H1 (cell line): Measurements from ENCODE around the gene SLC35D2. TPM values are rescaled to one million over a fixed set of nuclear protein-coding genes. Genes with fewer than 3 reads are reported as not detected.

Experiments
- CTCF ChIA-PET: fragments of 300-600 bp; sonication (Branson Sonifier 250); formaldehyde crosslinking; loops from one replicate; lab custom pipeline; 2021; ENCODE audit not compliant: partially characterized antibody; lab: Charles Lee
- POLR2A ChIA-PET: fragments of 300-600 bp; sonication (Branson Sonifier 250); formaldehyde crosslinking; loops from one replicate; lab custom pipeline; 2021; ENCODE audit warnings: inconsistent platforms; ENCODE audit not compliant: partially characterized antibody; lab: Charles Lee
- DNase-seq, 2 experiments: peaks; one replicate each; pipeline versions ENCODE4 v3.0.0 to v3.0.0-alpha.2; 2010 to 2022; ENCODE audit warnings: low spot score in 2 of 2, low read depth in 1 of 2, mixed read lengths in 1 of 2
- FAIRE-seq: peaks from 2 replicates; lab custom pipeline; 2011; peaks lifted over from hg19 to GRCh38; lab: Jason Lieb, UNC
- H2AFZ ChIP-seq: 2 replicates; pipeline ENCODE4 v1.8.1; 2012; ENCODE audit warnings: low read length, inconsistent platforms
- H2AK5ac ChIP-seq: 2 replicates; pipeline ENCODE4 v1.6.1; 2013; ENCODE audit warnings: low read depth, low read length
- H2BK120ac ChIP-seq: replicated peaks from 2 replicates; pipeline ENCODE3; 2013; ENCODE audit warnings: low read depth, low read length, inconsistent platforms
- H2BK12ac ChIP-seq: 2 replicates; pipeline ENCODE4 v1.6.1; 2013; ENCODE audit warnings: low read depth, low read length
- H2BK15ac ChIP-seq: 2 replicates; pipeline ENCODE4 v1.6.1; 2013; ENCODE audit warnings: low read length
- H2BK20ac ChIP-seq: 2 replicates; pipeline ENCODE4 v1.6.1; 2013; ENCODE audit warnings: low read length
- H2BK5ac ChIP-seq: 2 replicates; pipeline ENCODE4 v1.6.1; 2013; ENCODE audit warnings: low read depth, low read length
- H3K14ac ChIP-seq: 2 replicates; pipeline ENCODE4 v1.6.1; 2013; ENCODE audit warnings: inconsistent platforms; ENCODE audit not compliant: insufficient read length
- H3K18ac ChIP-seq: 2 replicates; pipeline ENCODE4 v1.6.1; 2013; ENCODE audit warnings: low read length; ENCODE audit errors: extremely low read depth
- H3K23ac ChIP-seq: 2 replicates; pipeline ENCODE4 v1.6.1; 2013; ENCODE audit warnings: inconsistent platforms; ENCODE audit not compliant: insufficient read length
- H3K23me2 ChIP-seq: 2 replicates; pipeline ENCODE4 v1.6.1; 2013; ENCODE audit warnings: low read depth, low read length
- H3K27ac ChIP-seq: 2 replicates; pipeline ENCODE4 v1.6.1; 2011; ENCODE audit warnings: low read depth, low read length, inconsistent platforms
- H3K27me3 ChIP-seq, 4 experiments: replicated peaks in 1 of 4; 1 replicate in 1 of 4; 2 replicates in 3 of 4; pipeline versions ENCODE4 v1.6.1 to v1.8.1; 2011 to 2013; ENCODE audit warnings: low read length in 3 of 4, mild to moderate bottlenecking in 3 of 4, inconsistent platforms in 2 of 4, mixed read lengths in 2 of 4, moderate library complexity in 1 of 4; ENCODE audit not compliant: control insufficient read depth in 3 of 4, insufficient read depth in 3 of 4; ENCODE audit errors: extremely low read depth in 1 of 4
- H3K36me3 ChIP-seq, 4 experiments: 2 replicates each; pipeline versions ENCODE4 v1.6.1 to v1.8.1; 2011 to 2013; ENCODE audit warnings: mild to moderate bottlenecking in 4 of 4, low read length in 3 of 4, moderate library complexity in 2 of 4, control low read depth in 1 of 4, inconsistent platforms in 1 of 4; ENCODE audit not compliant: insufficient read depth in 4 of 4, control insufficient read depth in 2 of 4
- H3K4ac ChIP-seq: replicated peaks from 2 replicates; pipeline ENCODE3; 2013; ENCODE audit warnings: low read length, low read depth, mixed read lengths, inconsistent platforms; ENCODE audit not compliant: insufficient read length
- H3K4me1 ChIP-seq, 4 experiments: replicated peaks in 1 of 4; 1 replicate in 1 of 4; 2 replicates in 3 of 4; pipeline versions ENCODE4 v1.6.1 to v1.8.1; 2011 to 2013; ENCODE audit warnings: low read length in 3 of 4, inconsistent platforms in 2 of 4, mixed read lengths in 1 of 4; ENCODE audit not compliant: insufficient read depth in 4 of 4, control insufficient read depth in 3 of 4
- H3K4me2 ChIP-seq, 2 experiments: 2 replicates each; pipeline versions ENCODE4 v1.6.1 to v1.8.1; 2011 to 2013; ENCODE audit warnings: low read depth in 2 of 2, low read length in 2 of 2, control low read depth in 1 of 2, inconsistent platforms in 1 of 2, mild to moderate bottlenecking in 1 of 2; ENCODE audit not compliant: insufficient read depth in 1 of 2
- H3K4me3 ChIP-seq, 4 experiments: fragments of 200-600, 300-600 bp in 1 of 4; sonication (generic), shearing (Covaris generic), sonication (Bioruptor Twin) in 1 of 4; 2 replicates each; pipeline versions ENCODE4 v1.5.1 to v1.8.1; 2011 to 2016; ENCODE audit warnings: low read length in 4 of 4, low read depth in 3 of 4, control low read depth in 2 of 4, inconsistent platforms in 2 of 4, mild to moderate bottlenecking in 2 of 4, mixed read lengths in 1 of 4, moderate library complexity in 1 of 4; ENCODE audit not compliant: insufficient read depth in 2 of 4; ENCODE audit errors: extremely low read depth in 1 of 4
- H3K56ac ChIP-seq: replicated peaks from 2 replicates; pipeline ENCODE3; 2013; ENCODE audit warnings: low read depth, mild to moderate bottlenecking, mixed read lengths, low read length, inconsistent platforms; ENCODE audit not compliant: insufficient read length
- H3K79me1 ChIP-seq: 2 replicates; pipeline ENCODE4 v1.6.1; 2013; ENCODE audit warnings: low read depth, low read length, control low read depth
- H3K79me2 ChIP-seq, 2 experiments: 2 replicates each; pipeline versions ENCODE4 v1.6.1 to v1.8.1; 2012 to 2013; ENCODE audit warnings: low read length in 2 of 2, mild to moderate bottlenecking in 2 of 2, inconsistent platforms in 1 of 2; ENCODE audit not compliant: insufficient read depth in 2 of 2, control insufficient read depth in 1 of 2
- H3K9ac ChIP-seq, 4 experiments: replicated peaks in 1 of 4; 1 replicate in 1 of 4; 2 replicates in 3 of 4; pipeline versions ENCODE4 v1.6.1 to v1.8.1; 2011 to 2013; ENCODE audit warnings: low read depth in 3 of 4, low read length in 3 of 4, control low read depth in 2 of 4, mild to moderate bottlenecking in 2 of 4, moderate library complexity in 2 of 4, inconsistent platforms in 1 of 4; ENCODE audit errors: extremely low read depth in 1 of 4
- H3K9me3 ChIP-seq, 2 experiments: 2 replicates each; pipeline versions ENCODE4 v1.6.1 to v1.8.1; 2012 to 2013; ENCODE audit warnings: mild to moderate bottlenecking in 2 of 2, moderate library complexity in 2 of 2, control low read depth in 1 of 2, inconsistent platforms in 1 of 2, low read depth in 1 of 2, low read length in 1 of 2, mixed read lengths in 1 of 2; ENCODE audit not compliant: insufficient read depth in 2 of 2
- H4K20me1 ChIP-seq, 2 experiments: replicated peaks in 1 of 2; 2 replicates each; pipeline versions ENCODE3 to v1.8.1; 2011 to 2013; ENCODE audit warnings: inconsistent platforms in 2 of 2, low read length in 2 of 2, mild to moderate bottlenecking in 1 of 2; ENCODE audit not compliant: insufficient read depth in 2 of 2, control insufficient read depth in 1 of 2
- H4K5ac ChIP-seq: 2 replicates; pipeline ENCODE4 v1.6.1; 2013; ENCODE audit warnings: low read length, low read depth, mixed read lengths, inconsistent platforms; ENCODE audit not compliant: insufficient read length
- H4K8ac ChIP-seq: 2 replicates; pipeline ENCODE4 v1.8.0; 2013; ENCODE audit warnings: mild to moderate bottlenecking, moderate library complexity, low read length, inconsistent platforms; ENCODE audit not compliant: insufficient read depth; ENCODE audit errors: extremely low read depth
- H4K91ac ChIP-seq: replicated peaks from 2 replicates; pipeline ENCODE3; 2013; ENCODE audit warnings: low read length, mixed read lengths, inconsistent platforms; ENCODE audit not compliant: insufficient read length
- ATF2 ChIP-seq: IDR thresholded peaks from 2 replicates; pipeline ENCODE4 v1.6.1; 2012; ENCODE audit warnings: low read length, inconsistent platforms
- EZH2 ChIP-seq: fragments of 200-600 bp; sonication (generic); IDR thresholded peaks from 2 replicates; pipeline ENCODE4 v1.7.1; 2012; ENCODE audit warnings: low read depth, mild to moderate bottlenecking, moderate library complexity, low read length, inconsistent platforms; ENCODE audit not compliant: severe bottlenecking
- GABPA ChIP-seq: IDR thresholded peaks from 2 replicates; pipeline ENCODE4 v1.6.1; 2011; ENCODE audit warnings: mild to moderate bottlenecking, low read length, moderate library complexity, borderline replicate concordance; ENCODE audit not compliant: insufficient read depth
- NRF1 ChIP-seq: IDR thresholded peaks from 2 replicates; pipeline ENCODE4 v1.6.1; 2011; ENCODE audit warnings: mild to moderate bottlenecking, low read depth, low read length, improper control_type of control experiment
- POLR2A ChIP-seq, 2 experiments: IDR thresholded peaks; 1 replicate in 1 of 2; 2 replicates in 1 of 2; pipeline ENCODE4 v1.6.1; 2011; ENCODE audit warnings: low read depth in 2 of 2, low read length in 2 of 2, mild to moderate bottlenecking in 2 of 2; ENCODE audit errors: control extremely low read depth in 1 of 2
- POU5F1 ChIP-seq: IDR thresholded peaks from 2 replicates; pipeline ENCODE4 v1.6.1; 2011; ENCODE audit warnings: low read depth, mild to moderate bottlenecking, low read length, moderate library complexity
- RNF2 ChIP-seq: fragments of 200-900, 300-1000 bp; sonication (generic); IDR thresholded peaks from 2 replicates; pipeline ENCODE4 v1.7.1; 2016; ENCODE audit warnings: borderline replicate concordance, low read depth, mild to moderate bottlenecking, antibody characterized with exemption, low read length; ENCODE audit not compliant: poor library complexity, severe bottlenecking; ENCODE audit errors: missing control alignments
- SIRT6 ChIP-seq: IDR thresholded peaks from one replicate; pipeline ENCODE4 v1.7.1; 2012; ENCODE audit warnings: low read length, inconsistent platforms
- SRF ChIP-seq: IDR thresholded peaks from 2 replicates; pipeline ENCODE4 v1.6.1; 2011; ENCODE audit warnings: mild to moderate bottlenecking, low read depth, low read length, moderate library complexity
- SUZ12 ChIP-seq: fragments of 200-600 bp; sonication (generic); IDR thresholded peaks from 2 replicates; pipeline ENCODE4 v1.6.1; 2012; ENCODE audit warnings: mild to moderate bottlenecking, inconsistent platforms, low read length, moderate library complexity, mixed read lengths
- TAF1 ChIP-seq: IDR thresholded peaks from 2 replicates; pipeline ENCODE4 v1.6.1; 2011; ENCODE audit warnings: mild to moderate bottlenecking, low read depth, low read length
- WGBS, 2 experiments: shearing (Covaris generic) in 1 of 2; methylation state at CpG; one replicate each; pipeline versions ENCODE4 v1.1.6 to v1.1.7; 2013 to 2015; ENCODE audit warnings: low lambda C conversion rate in 2 of 2, mixed read lengths in 2 of 2, inconsistent platforms in 1 of 2, low coverage in 1 of 2, missing lambda C conversion rate in 1 of 2; ENCODE audit not compliant: insufficient replicate concordance in 2 of 2, insufficient coverage in 1 of 2, insufficient read length in 1 of 2; ENCODE audit errors: extremely low coverage in 1 of 2, missing lambda C conversion rate in 1 of 2; 5-methylcytosine and 5-hydroxymethylcytosine counted together
- polyA plus RNA-seq, 7 experiments: library from polyadenylated mRNA; depleted of rRNA in 3 of 7; stranded (reverse) in 5 of 7; unstranded in 2 of 7; fragments of >200 nt in 5 of 7; fragments of 200-250 nt in 2 of 7; gene quantifications; 1 replicate in 5 of 7; 2 replicates in 1 of 7; 4 replicates in 1 of 7; pipeline versions ENCODE4 v1.2.1 to v1.2.3, GENCODE V29; 2011 to 2013; ENCODE audit warnings: missing spikeins in 2 of 7, mixed read lengths in 2 of 7
- total RNA-seq: library from RNA; stranded (reverse); fragmentation: NEBNext Ultra II Directional; extraction: Animal tissue kit (Norgen Biotek cat#: 25700); gene quantifications from 2 replicates; pipeline ENCODE4 v1.2.1, GENCODE V29; 2021
- TF ChIP-seq, protein P1 (sequence below): IDR thresholded peaks from 2 replicates; pipeline ENCODE4 v1.6.1; 2012; ENCODE audit warnings: inconsistent platforms

The SLC35D2 gene
- total and polyA plus RNA-seq, 2 of the 8 experiments (the other 6 are each of a cell fraction or from before 2014, with no cell fraction given) = 9.6 to 11.5 TPM

DNA sequence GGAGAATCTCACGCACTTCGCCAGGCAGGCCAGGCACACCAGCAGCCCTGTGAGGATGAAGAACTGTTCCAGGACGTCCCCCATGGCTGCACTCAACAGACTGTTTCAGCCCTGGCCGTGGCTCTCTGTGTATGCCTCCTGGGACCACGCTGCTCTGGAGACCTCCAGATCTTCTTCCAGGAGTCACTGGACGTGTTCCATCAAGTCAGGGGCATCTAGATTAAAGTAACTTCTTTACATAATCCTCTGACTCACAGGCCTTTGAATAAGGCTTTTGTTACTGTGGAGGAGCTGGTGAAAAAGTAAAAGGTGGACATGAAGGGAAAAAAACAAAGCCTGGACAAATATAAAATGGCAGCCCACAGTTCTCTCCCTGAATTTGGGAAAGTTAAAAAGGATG lies 81.5 kb downstream of the SLC35D2 start, which contains the start of gene HSD17B3:
Gene HSD17B3 (minus strand): TSS at position 156 of the 400 bp plus-strand sequence. CDS start 72 bp downstream, at position 84.
- CTCF ChIA-PET = interaction anchor here (1.2 to 1.5 kb wide), 2 partner anchors 15 to 57 kb away, joined by 4 to 7 read pairs; no protein-coding TSS in a partner anchor
- H2AK5ac ChIP-seq = no peak within 1 kb of the TSS
- H4K5ac ChIP-seq = no peak within 1 kb of the TSS
- H3K4me3 ChIP-seq = no peak within 1 kb of the TSS
- H3K14ac ChIP-seq = no peak within 1 kb of the TSS
- no peak within 1 kb of the TSS for H2AFZ ChIP-seq
- H3K4ac ChIP-seq = no peak within 1 kb of the TSS
- no peaks in the 10 kb centered on the region for H4K20me1 ChIP-seq
- no peaks in the 10 kb centered on the region for H3K79me1 ChIP-seq
- no peak within 1 kb of the TSS for H4K8ac ChIP-seq
- POLR2A ChIA-PET = no interaction called here
- no peak within 1 kb of the TSS for H2BK120ac ChIP-seq
- H3K9ac ChIP-seq = no peak within 1 kb of the TSS
- no peaks in the 10 kb centered on the region for H3K36me3 ChIP-seq
- H3K4me1 ChIP-seq = peaks cover 0 to 4% (median 0%) of the 10 kb centered on the region in 4 experiments; a peak in 2 of 7 replicates
- H3K79me2 ChIP-seq = no peaks in the 10 kb centered on the region
- FAIRE-seq = no peak
- H3K23me2 ChIP-seq = no peaks in the 10 kb centered on the region; the same call in 1 of the 2 replicates
- WGBS, 2 experiments = 95% methylated on average over 6 of the region's 6 CpGs; no CpG with 5 or more reads in 1 of the 2 experiments
- no peak within 1 kb of the TSS for H3K27ac ChIP-seq
- H2BK20ac ChIP-seq = no peak within 1 kb of the TSS
- H3K56ac ChIP-seq = no peak within 1 kb of the TSS
- H3K4me2 ChIP-seq = no peak within 1 kb of the TSS
- no peak within 1 kb of the TSS for H2BK15ac ChIP-seq
- no peak within 1 kb of the TSS for H2BK5ac ChIP-seq
- no peak for DNase-seq
- no peak within 1 kb of the TSS for H4K91ac ChIP-seq
- no peak within 1 kb of the TSS for H3K23ac ChIP-seq
- no peak within 1 kb of the TSS for H2BK12ac ChIP-seq
- H3K18ac ChIP-seq = no peak within 1 kb of the TSS
- H3K9me3 ChIP-seq = no peaks in the 10 kb centered on the region
- no peaks in the 10 kb centered on the region for H3K27me3 ChIP-seq
- TF ChIP-seq SRF (no peak), POU5F1 (no peak), ATF2 (no peak), NRF1 (no peak), EZH2 (no peak), GABPA (no peak), POLR2A (IDR thresholded peaks at IDR 0.05; ENCODE audit: control extremely low read depth in 1 of 2, low read depth in 2 of 2, low read length in 2 of 2) (no peak), SIRT6 (no peak), TAF1 (no peak), SUZ12 (no peak), RNF2 (no peak)
- TF ChIP-seq, protein P1, sequence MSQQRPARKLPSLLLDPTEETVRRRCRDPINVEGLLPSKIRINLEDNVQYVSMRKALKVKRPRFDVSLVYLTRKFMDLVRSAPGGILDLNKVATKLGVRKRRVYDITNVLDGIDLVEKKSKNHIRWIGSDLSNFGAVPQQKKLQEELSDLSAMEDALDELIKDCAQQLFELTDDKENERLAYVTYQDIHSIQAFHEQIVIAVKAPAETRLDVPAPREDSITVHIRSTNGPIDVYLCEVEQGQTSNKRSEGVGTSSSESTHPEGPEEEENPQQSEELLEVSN = no peak
